ENCODE measurements around the gene PRH1. TPM values are rescaled to one million over a fixed set of nuclear protein-coding genes. Genes with fewer than 3 reads are reported as not detected.

PRH1 gene
- total RNA-seq, 2 donors from 2014 or later: 5.3 to 64.4 TPM

DNA sequence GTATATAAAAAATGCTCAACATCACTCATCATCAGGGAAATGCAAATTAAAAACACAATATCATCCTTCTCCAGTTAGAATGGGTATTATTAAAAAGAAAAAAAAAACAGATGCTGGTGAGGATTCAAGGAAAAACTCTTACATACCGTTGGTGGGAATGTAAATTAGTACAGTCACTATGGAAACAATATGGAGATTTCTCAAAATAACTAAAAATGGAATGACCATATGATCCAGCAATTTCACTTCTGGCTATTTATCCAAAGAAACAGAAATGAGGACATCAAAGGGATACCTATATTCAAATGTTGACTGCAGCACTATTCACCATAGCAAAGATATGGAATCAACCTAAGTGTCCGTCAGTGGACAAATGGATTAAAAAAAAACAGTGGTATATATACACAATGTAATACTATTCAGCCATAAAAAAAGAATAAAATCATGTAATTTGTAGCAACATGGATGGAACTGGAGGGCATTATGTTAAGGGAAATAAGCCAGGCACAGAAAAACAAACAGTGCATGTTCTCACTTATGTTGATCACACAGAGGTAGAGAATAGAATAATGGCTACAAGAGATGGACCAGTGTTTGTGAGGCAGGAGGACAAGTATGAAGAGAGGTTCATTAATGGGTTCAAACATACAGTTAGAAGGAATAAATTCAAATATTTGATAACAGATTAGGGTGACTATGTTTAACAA is 20.4 kb downstream of the PRH1 start:
- H3K4me3 ChIP-seq: no peak overlapping the region
- DNase-seq (ENCODE audit: low spot score): no peak
- TF ChIP-seq, protein P1, sequence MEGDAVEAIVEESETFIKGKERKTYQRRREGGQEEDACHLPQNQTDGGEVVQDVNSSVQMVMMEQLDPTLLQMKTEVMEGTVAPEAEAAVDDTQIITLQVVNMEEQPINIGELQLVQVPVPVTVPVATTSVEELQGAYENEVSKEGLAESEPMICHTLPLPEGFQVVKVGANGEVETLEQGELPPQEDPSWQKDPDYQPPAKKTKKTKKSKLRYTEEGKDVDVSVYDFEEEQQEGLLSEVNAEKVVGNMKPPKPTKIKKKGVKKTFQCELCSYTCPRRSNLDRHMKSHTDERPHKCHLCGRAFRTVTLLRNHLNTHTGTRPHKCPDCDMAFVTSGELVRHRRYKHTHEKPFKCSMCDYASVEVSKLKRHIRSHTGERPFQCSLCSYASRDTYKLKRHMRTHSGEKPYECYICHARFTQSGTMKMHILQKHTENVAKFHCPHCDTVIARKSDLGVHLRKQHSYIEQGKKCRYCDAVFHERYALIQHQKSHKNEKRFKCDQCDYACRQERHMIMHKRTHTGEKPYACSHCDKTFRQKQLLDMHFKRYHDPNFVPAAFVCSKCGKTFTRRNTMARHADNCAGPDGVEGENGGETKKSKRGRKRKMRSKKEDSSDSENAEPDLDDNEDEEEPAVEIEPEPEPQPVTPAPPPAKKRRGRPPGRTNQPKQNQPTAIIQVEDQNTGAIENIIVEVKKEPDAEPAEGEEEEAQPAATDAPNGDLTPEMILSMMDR (IDR thresholded peaks at IDR 0.05): no peak
- TF ChIP-seq POLR2AphosphoS5 (IDR thresholded peaks at IDR 0.05): no peak
- no peak for TF ChIP-seq POLR2A (IDR thresholded peaks at IDR 0.05)
- no peak overlapping the region for H3K27ac ChIP-seq
- no peaks in the 10 kb centered on the region for H3K4me1 ChIP-seq (replicated peaks)
- H3K36me3 ChIP-seq: no peaks in the 10 kb centered on the region
- 94% methylated on average over 2 of the region's 2 CpGs for WGBS
- H3K9me3 ChIP-seq: no peaks in the 10 kb centered on the region
- intact Hi-C loops (cut with DNase I): no loop called here
- H3K27me3 ChIP-seq (replicated peaks; ENCODE audit: insufficient read depth): no peaks in the 10 kb centered on the region

GRCh38 chr12:10861366-10861765 is 22.7 kb downstream of the PRH1 start:
- Histone ChIP-seq H3K27me3 (replicated peaks; ENCODE audit: insufficient read depth) (no peaks in the 10 kb centered on the region), H3K36me3 (no peaks in the 10 kb centered on the region), H3K27ac (no peak overlapping the region), H3K4me1 (replicated peaks) (no peaks in the 10 kb centered on the region), H3K9me3 (no peaks in the 10 kb centered on the region), H3K4me3 (no peak overlapping the region)
- WGBS: 77% methylated on average over 2 of the region's 2 CpGs
- intact Hi-C loops (cut with DNase I): no loop called here
- DNase-seq (ENCODE audit: low spot score): no peak
- TF ChIP-seq, protein P1 (IDR thresholded peaks at IDR 0.05): no peak
- no peak for TF ChIP-seq POLR2AphosphoS5 (IDR thresholded peaks at IDR 0.05)
- TF ChIP-seq POLR2A (IDR thresholded peaks at IDR 0.05): no peak

GRCh38 chr12:10855807-10856206 is 28.2 kb downstream of the PRH1 start:
- TF ChIP-seq, protein P1 (IDR thresholded peaks at IDR 0.05): no peak
- TF ChIP-seq POLR2A (IDR thresholded peaks at IDR 0.05) (no peak), POLR2AphosphoS5 (IDR thresholded peaks at IDR 0.05) (no peak)
- Histone ChIP-seq H3K36me3 (no peaks in the 10 kb centered on the region), H3K9me3 (no peaks in the 10 kb centered on the region), H3K4me3 (no peak overlapping the region), H3K27ac (no peak overlapping the region), H3K4me1 (replicated peaks) (no peaks in the 10 kb centered on the region), H3K27me3 (replicated peaks; ENCODE audit: insufficient read depth) (no peaks in the 10 kb centered on the region)
- no peak for DNase-seq (ENCODE audit: low spot score)
- intact Hi-C loops (cut with DNase I): no loop called here
- 93% methylated on average over 2 of the region's 2 CpGs for WGBS

- TF ChIP-seq POLR2A (IDR thresholded peaks at IDR 0.05) (no peak), POLR2AphosphoS5 (IDR thresholded peaks at IDR 0.05) (no peak)
- TF ChIP-seq, protein P1 (IDR thresholded peaks at IDR 0.05): no peak
- Histone ChIP-seq H3K27me3 (replicated peaks; ENCODE audit: insufficient read depth) (no peaks in the 10 kb centered on the region), H3K4me3 (no peak overlapping the region), H3K4me1 (replicated peaks) (no peaks in the 10 kb centered on the region), H3K9me3 (no peaks in the 10 kb centered on the region), H3K36me3 (no peaks in the 10 kb centered on the region), H3K27ac (no peak overlapping the region)
- 83% methylated on average over 2 of the region's 2 CpGs for WGBS
- no peak for DNase-seq (ENCODE audit: low spot score)
- intact Hi-C loops (cut with DNase I): no loop called here
Measured at GRCh38 chr12:10853776-10854175, 30.3 kb downstream of the PRH1 start.

- Histone ChIP-seq H3K27ac (no peak overlapping the region), H3K4me3 (no peak overlapping the region), H3K27me3 (replicated peaks; ENCODE audit: insufficient read depth) (no peaks in the 10 kb centered on the region), H3K36me3 (no peaks in the 10 kb centered on the region), H3K4me1 (replicated peaks) (no peaks in the 10 kb centered on the region), H3K9me3 (no peaks in the 10 kb centered on the region)
- 86% methylated on average over 4 of the region's 4 CpGs for WGBS
- no peak for DNase-seq (ENCODE audit: low spot score)
- TF ChIP-seq POLR2A (IDR thresholded peaks at IDR 0.05) (no peak), POLR2AphosphoS5 (IDR thresholded peaks at IDR 0.05) (no peak)
- TF ChIP-seq, protein P1 (IDR thresholded peaks at IDR 0.05): no peak
- intact Hi-C loops (cut with DNase I): no loop called here
Measured at GRCh38 chr12:10851243-10851858, 32.7 kb downstream of the PRH1 start.

Data from prostate gland (tissue), 2 donors.